Measurements from ENCODE around the gene THOC2.

GRCh38 chrX:123728016-123728415, 4.8 kb downstream of the THOC2 start:
- TF ChIP-seq EZH2 (IDR thresholded peaks at IDR 0.05; ENCODE audit: insufficient read depth, poor library complexity, severe bottlenecking), result no peak
- no peak for TF ChIP-seq EZH2phosphoT487 (IDR thresholded peaks at IDR 0.05; ENCODE audit: insufficient read depth, low read depth)
